Left ventricle myocardium inferior (tissue), 1 donor: ENCODE data around the gene FBXO7. TPM values are rescaled to one million over a fixed set of nuclear protein-coding genes. Genes with fewer than 3 reads are reported as not detected.

Source experiments
- DNase-seq: peaks from one replicate; pipeline ENCODE4 v3.0.0-alpha.2; 2020
- H3K27ac ChIP-seq: fragments of 200-600 bp; replicated peaks from 2 replicates; pipeline ENCODE4 v1.8.0; 2021
- H3K27me3 ChIP-seq: fragments of 200-600 bp; 2 replicates; pipeline ENCODE4 v1.8.0; 2021; ENCODE audit warnings: low read depth
- H3K36me3 ChIP-seq: fragments of 200-600 bp; 2 replicates; pipeline ENCODE4 v1.8.0; 2021
- H3K4me1 ChIP-seq: fragments of 200-600 bp; 2 replicates; pipeline ENCODE4 v1.8.0; 2021
- H3K4me3 ChIP-seq: fragments of 200-600 bp; 2 replicates; pipeline ENCODE4 v1.8.0; 2021; ENCODE audit warnings: mild to moderate bottlenecking, moderate library complexity
- H3K9me3 ChIP-seq: fragments of 200-600 bp; replicated peaks from 2 replicates; pipeline ENCODE4 v1.8.0; 2021
- CTCF ChIP-seq: fragments of 200-600 bp; IDR thresholded peaks from 2 replicates; pipeline ENCODE4 v1.8.0; 2021; ENCODE audit warnings: antibody characterized with exemption, mild to moderate bottlenecking, borderline replicate concordance
- intact Hi-C: fragments of 100-400 bp; cut with micrococcal nuclease; formaldehyde crosslinking; loops from one replicate; pipeline ENCODE4 v1.11.0; 2022
- total RNA-seq: library from RNA; stranded (reverse); fragmentation: NEBNext Ultra II Directional; extraction: Animal tissue kit (Norgen Biotek cat#: 25700); gene quantifications from one replicate; pipeline ENCODE4 v1.2.1, GENCODE V29; 2021
- donor health status: DM: no; HTN: yes; CAD: no; lungs with severe emphysema.

Gene FBXO7
- total RNA-seq, 1 donor from 2014 or later = 33.5 TPM

GRCh38 chr22:32520612-32521011 lies 46.0 kb downstream of the FBXO7 start:
- Histone ChIP-seq H3K4me3 (no peak overlapping the region), H3K36me3 (no peaks in the 10 kb centered on the region), H3K27me3 (no peaks in the 10 kb centered on the region), H3K9me3 (peaks cover 22% of the 10 kb centered on the region), H3K27ac (no peak overlapping the region), H3K4me1 (no peaks in the 10 kb centered on the region)
- intact Hi-C loops = no loop called here
- TF ChIP-seq CTCF = no peak
- DNase-seq = no peak

GRCh38 chr22:32522237-32522636 lies 47.6 kb downstream of the FBXO7 start:
- DNase-seq = no peak
- Histone ChIP-seq H3K4me3 (no peak overlapping the region), H3K4me1 (no peaks in the 10 kb centered on the region), H3K9me3 (peaks cover 21% of the 10 kb centered on the region), H3K27ac (no peak overlapping the region), H3K27me3 (no peaks in the 10 kb centered on the region), H3K36me3 (no peaks in the 10 kb centered on the region)
- intact Hi-C loops = no loop called here
- no peak for TF ChIP-seq CTCF

- peaks cover 12% of the 10 kb centered on the region for H3K9me3 ChIP-seq
- TF ChIP-seq CTCF = no peak
- H3K4me3 ChIP-seq = no peak overlapping the region
- H3K36me3 ChIP-seq = no peaks in the 10 kb centered on the region
- H3K27me3 ChIP-seq = no peaks in the 10 kb centered on the region
- no peak for DNase-seq
- intact Hi-C loops = loop anchor here (5.0 kb wide), 2 partner anchors 270 to 475 kb away; no protein-coding TSS in a partner anchor
- H3K4me1 ChIP-seq = peaks cover 42% of the 10 kb centered on the region
- H3K27ac ChIP-seq = no peak overlapping the region
Measured at GRCh38 chr22:32527756-32528155, 53.1 kb downstream of the FBXO7 start.

GRCh38 chr22:32528316-32528715 lies 53.7 kb downstream of the FBXO7 start:
- no peaks in the 10 kb centered on the region for H3K27me3 ChIP-seq
- intact Hi-C loops = loop anchor here (5.0 kb wide), 2 partner anchors 269 to 474 kb away; no protein-coding TSS in a partner anchor
- peak overlapping the region; percentile 93 for H3K27ac ChIP-seq

GRCh38 chr22:32528984-32529982 lies 54.7 kb downstream of the FBXO7 start:
- H3K36me3 ChIP-seq = no peaks in the 10 kb centered on the region
- peak overlapping the region; percentile 22 for H3K4me3 ChIP-seq
- H3K9me3 ChIP-seq = peaks cover 4% of the 10 kb centered on the region
- H3K27ac ChIP-seq = peak overlapping the region; percentile 93
- peak; percentile 86 for DNase-seq
- TF ChIP-seq CTCF = peak; percentile 92
- H3K27me3 ChIP-seq = no peaks in the 10 kb centered on the region
- H3K4me1 ChIP-seq = peaks cover 57% of the 10 kb centered on the region
- intact Hi-C loops = loop anchor here (5.0 kb wide), 2 partner anchors 268 to 473 kb away; no protein-coding TSS in a partner anchor

More at GRCh38 chr22:32528316-32528715, 53.7 kb downstream of the FBXO7 start:
- H3K36me3 ChIP-seq = no peaks in the 10 kb centered on the region
- peaks cover 12% of the 10 kb centered on the region for H3K9me3 ChIP-seq
- no peak overlapping the region for H3K4me3 ChIP-seq
- peaks cover 47% of the 10 kb centered on the region for H3K4me1 ChIP-seq
- DNase-seq = no peak
- no peak for TF ChIP-seq CTCF
